C4-2B (cell line): Measurements from ENCODE around the gene SLAMF9.

Source experiments
- ZFX ChIP-seq: fragments of 450-650 bp; IDR thresholded peaks from 2 replicates; pipeline ENCODE4 v1.6.1; 2017
- TF ChIP-seq, protein P1 (sequence below): fragments of 450-650 bp; conservative IDR thresholded peaks from 2 replicates; pipeline ENCODE4 v1.5.1; 2017; ENCODE audit warnings: mild to moderate bottlenecking

DNA sequence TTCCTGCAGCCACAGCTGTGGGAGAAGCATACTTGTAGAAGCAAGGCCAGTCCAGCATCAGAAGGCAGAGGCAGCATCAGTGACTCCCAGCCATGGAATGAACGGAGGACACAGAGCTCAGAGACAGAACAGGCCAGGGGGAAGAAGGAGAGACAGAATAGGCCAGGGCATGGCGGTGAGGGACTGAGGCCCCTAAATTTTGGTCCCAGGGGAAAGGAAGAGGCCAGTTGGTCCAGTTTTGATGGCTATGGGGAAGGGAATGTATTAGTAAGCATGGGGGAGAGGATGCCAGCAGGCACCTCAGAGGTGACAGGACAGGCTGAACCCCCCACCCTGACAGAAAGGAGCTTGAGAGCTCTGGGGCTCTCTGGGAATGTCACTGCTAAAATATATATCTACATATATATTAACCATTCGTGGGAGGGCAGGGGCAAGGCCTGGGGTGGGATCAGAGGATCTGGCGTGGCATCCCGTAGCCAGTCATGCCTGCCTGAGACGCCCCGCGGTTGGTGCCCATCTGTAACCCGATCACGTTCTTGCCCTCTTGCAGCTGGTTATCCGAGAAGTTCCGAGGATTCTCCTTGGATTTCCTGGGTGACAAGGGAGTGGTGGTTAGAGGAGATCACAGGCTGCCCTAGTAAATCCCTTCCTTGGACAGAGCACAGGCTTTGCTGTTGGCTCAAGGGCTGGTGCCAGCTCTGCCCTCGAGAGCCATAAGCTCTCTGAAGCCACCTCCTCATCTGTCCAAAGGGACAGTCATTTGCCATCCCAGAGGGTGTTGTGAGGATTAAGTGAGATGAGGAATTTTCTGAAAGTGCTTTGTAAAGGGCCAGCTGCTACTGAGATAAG lies 35.5 kb downstream of the SLAMF9 start:
- TF ChIP-seq, protein P1, sequence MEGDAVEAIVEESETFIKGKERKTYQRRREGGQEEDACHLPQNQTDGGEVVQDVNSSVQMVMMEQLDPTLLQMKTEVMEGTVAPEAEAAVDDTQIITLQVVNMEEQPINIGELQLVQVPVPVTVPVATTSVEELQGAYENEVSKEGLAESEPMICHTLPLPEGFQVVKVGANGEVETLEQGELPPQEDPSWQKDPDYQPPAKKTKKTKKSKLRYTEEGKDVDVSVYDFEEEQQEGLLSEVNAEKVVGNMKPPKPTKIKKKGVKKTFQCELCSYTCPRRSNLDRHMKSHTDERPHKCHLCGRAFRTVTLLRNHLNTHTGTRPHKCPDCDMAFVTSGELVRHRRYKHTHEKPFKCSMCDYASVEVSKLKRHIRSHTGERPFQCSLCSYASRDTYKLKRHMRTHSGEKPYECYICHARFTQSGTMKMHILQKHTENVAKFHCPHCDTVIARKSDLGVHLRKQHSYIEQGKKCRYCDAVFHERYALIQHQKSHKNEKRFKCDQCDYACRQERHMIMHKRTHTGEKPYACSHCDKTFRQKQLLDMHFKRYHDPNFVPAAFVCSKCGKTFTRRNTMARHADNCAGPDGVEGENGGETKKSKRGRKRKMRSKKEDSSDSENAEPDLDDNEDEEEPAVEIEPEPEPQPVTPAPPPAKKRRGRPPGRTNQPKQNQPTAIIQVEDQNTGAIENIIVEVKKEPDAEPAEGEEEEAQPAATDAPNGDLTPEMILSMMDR: no peak
- TF ChIP-seq ZFX: no peak
